MM.1S (cell line): Measurements from ENCODE around the gene GCNT2.

ENCODE experiments used
- EZH2 ChIP-seq: fragments of 300-600 bp; sonication (generic); optimal IDR thresholded peaks from 2 replicates; pipeline ENCODE3; 2017; ENCODE audit warnings: low read depth, mild to moderate bottlenecking, antibody characterized with exemption, low read length, mixed read lengths
- TF ChIP-seq, protein P1 (sequence below): fragments of 300-600 bp; sonication (generic); IDR thresholded peaks from 2 replicates; pipeline ENCODE4 v1.5.1; 2016; ENCODE audit warnings: antibody characterized with exemption, low read length, mixed read lengths

GRCh38 chr6:10662207-10662606, 141.1 kb downstream of the GCNT2 start:
- TF ChIP-seq, protein P1, sequence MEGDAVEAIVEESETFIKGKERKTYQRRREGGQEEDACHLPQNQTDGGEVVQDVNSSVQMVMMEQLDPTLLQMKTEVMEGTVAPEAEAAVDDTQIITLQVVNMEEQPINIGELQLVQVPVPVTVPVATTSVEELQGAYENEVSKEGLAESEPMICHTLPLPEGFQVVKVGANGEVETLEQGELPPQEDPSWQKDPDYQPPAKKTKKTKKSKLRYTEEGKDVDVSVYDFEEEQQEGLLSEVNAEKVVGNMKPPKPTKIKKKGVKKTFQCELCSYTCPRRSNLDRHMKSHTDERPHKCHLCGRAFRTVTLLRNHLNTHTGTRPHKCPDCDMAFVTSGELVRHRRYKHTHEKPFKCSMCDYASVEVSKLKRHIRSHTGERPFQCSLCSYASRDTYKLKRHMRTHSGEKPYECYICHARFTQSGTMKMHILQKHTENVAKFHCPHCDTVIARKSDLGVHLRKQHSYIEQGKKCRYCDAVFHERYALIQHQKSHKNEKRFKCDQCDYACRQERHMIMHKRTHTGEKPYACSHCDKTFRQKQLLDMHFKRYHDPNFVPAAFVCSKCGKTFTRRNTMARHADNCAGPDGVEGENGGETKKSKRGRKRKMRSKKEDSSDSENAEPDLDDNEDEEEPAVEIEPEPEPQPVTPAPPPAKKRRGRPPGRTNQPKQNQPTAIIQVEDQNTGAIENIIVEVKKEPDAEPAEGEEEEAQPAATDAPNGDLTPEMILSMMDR, result no peak
- no peak for TF ChIP-seq EZH2
